ENCODE results near the gene FAR1. TPM values are rescaled to one million over a fixed set of nuclear protein-coding genes. Genes with fewer than 3 reads are reported as not detected.
"Not testable (repeated sequence)": the region's sequence is repeated elsewhere in the genome, so short reads cannot be mapped to it uniquely, and the experiment has no call there.

The FAR1 gene, protein sequence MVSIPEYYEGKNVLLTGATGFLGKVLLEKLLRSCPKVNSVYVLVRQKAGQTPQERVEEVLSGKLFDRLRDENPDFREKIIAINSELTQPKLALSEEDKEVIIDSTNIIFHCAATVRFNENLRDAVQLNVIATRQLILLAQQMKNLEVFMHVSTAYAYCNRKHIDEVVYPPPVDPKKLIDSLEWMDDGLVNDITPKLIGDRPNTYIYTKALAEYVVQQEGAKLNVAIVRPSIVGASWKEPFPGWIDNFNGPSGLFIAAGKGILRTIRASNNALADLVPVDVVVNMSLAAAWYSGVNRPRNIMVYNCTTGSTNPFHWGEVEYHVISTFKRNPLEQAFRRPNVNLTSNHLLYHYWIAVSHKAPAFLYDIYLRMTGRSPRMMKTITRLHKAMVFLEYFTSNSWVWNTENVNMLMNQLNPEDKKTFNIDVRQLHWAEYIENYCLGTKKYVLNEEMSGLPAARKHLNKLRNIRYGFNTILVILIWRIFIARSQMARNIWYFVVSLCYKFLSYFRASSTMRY
- total RNA-seq (10 to 100 TPM; 51.0 to 69.2 TPM), polyA plus RNA-seq (ENCODE audit: insufficient read length in 6 of 6) (100 to 1,000 TPM in 3 of 6 donors, 10 to 100 TPM in 3; 93.8 to 112 (median 100) TPM)
- long read RNA-seq, donor 1, full-length matches to known transcripts: 26 of 53 reads
- long read RNA-seq, donor 1, partial matches to known transcripts: 27 of 53 reads
- long read RNA-seq, donor 1, other reads (novel, unspliced or antisense): 0 of 53 reads
- long read RNA-seq, donor 2, full-length matches to known transcripts: 30 of 43 reads
- long read RNA-seq, donor 2, partial matches to known transcripts: 13 of 43 reads
- long read RNA-seq, donor 2, other reads (novel, unspliced or antisense): 0 of 43 reads
- long read RNA-seq, donor 3, full-length matches to known transcripts: 17 of 17 reads
- long read RNA-seq, donor 3, partial matches to known transcripts: 0 of 17 reads
- long read RNA-seq, donor 3, other reads (novel, unspliced or antisense): 0 of 17 reads
- long read RNA-seq, donor 4, partial matches to known transcripts: 1 of 1 reads
- long read RNA-seq, donor 4, other reads (novel, unspliced or antisense): 0 of 1 reads
- long read RNA-seq, donor 5, full-length matches to known transcripts: 31 of 31 reads
- long read RNA-seq, donor 5, partial matches to known transcripts: 0 of 31 reads
- long read RNA-seq, donor 5, other reads (novel, unspliced or antisense): 0 of 31 reads
- long read RNA-seq, donor 6, full-length matches to known transcripts: 16 of 21 reads
- long read RNA-seq, donor 6, partial matches to known transcripts: 5 of 21 reads
- long read RNA-seq, donor 6, other reads (novel, unspliced or antisense): 0 of 21 reads
- long read RNA-seq, donor 7, full-length matches to known transcripts: 12 of 12 reads
- long read RNA-seq, donor 7, partial matches to known transcripts: 0 of 12 reads
- long read RNA-seq, donor 7, other reads (novel, unspliced or antisense): 0 of 12 reads
- long read RNA-seq, donor 8, full-length matches to known transcripts: 22 of 34 reads
- long read RNA-seq, donor 8, partial matches to known transcripts: 12 of 34 reads
- long read RNA-seq, donor 8, other reads (novel, unspliced or antisense): 0 of 34 reads
- long read RNA-seq, donor 9: 0 reads
- long read RNA-seq, donor 10, full-length matches to known transcripts: 2 of 6 reads
- long read RNA-seq, donor 10, partial matches to known transcripts: 3 of 6 reads
- long read RNA-seq, donor 10, other reads (novel, unspliced or antisense): 1 of 6 reads
- long read RNA-seq, donor 11, full-length matches to known transcripts: 21 of 21 reads
- long read RNA-seq, donor 11, partial matches to known transcripts: 0 of 21 reads
- long read RNA-seq, donor 11, other reads (novel, unspliced or antisense): 0 of 21 reads
- long read RNA-seq, donor 12, full-length matches to known transcripts: 18 of 18 reads
- long read RNA-seq, donor 12, partial matches to known transcripts: 0 of 18 reads
- long read RNA-seq, donor 12, other reads (novel, unspliced or antisense): 0 of 18 reads

DNA sequence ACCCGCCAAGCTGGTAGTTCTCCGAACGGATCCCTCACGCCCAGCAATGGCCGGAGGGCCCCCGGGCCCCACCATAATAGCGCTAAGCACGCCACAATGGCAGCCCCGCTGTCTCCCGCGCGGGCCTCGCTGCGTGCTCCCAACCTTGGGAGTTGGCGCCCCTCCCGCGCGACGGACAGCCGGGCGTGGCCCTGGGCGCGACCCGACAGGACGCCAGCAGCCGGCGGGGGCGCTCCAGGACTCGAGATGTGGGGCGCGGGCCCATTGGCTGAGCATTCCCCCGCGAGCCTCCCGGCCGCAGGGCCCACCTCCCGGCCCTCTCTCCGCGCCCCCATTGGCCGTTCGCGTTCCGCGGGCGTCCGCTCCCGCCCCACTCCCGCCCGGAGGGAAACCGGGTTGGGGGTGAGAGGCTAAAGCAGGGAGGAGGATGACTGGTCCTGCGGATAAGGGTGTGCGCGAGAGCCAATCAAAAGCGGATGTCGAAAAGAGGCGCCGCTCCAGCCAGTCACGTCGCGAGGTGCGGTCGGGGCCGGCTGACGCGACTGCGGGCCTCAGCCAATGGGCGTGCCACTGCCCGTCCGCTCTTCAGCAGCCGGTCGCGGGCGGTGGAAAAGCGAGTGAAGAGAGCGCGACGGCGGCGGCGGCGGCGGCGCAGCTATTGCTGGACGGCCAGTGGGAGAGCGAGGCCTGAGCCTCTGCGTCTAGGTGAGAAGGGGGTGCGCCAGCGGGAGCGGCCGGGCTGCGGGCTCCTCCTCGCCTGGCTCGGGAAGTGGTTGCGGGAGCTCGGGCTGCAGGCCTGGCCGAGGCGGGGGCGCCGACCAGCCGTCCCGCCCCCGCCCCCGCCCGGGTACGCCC, at the start of gene FAR1:
Gene FAR1, plus strand, starts transcription at position 567 of the 855 bp plus-strand sequence. CDS start 26,098 bp downstream, outside the sequence.
- DNase-seq (peak; percentile 98 to 100 (median 99)), ATAC-seq (peak; percentile 97)
- Histone ChIP-seq H3K4me3 (peak within 1 kb of the TSS; percentile 88 to 97), H3K4me1 (peaks cover 12 to 48% of the 10 kb centered on the region in 2 donors), H3K27ac (peak within 1 kb of the TSS; percentile 91 to 97), H3K9me3 (no peaks in the 10 kb centered on the region), H3K27me3 (no peaks in the 10 kb centered on the region), H3K36me3 (no peaks in the 10 kb centered on the region)
- intact Hi-C loops (cut with DNase I): no loop called here
- TF ChIP-seq, protein P1, sequence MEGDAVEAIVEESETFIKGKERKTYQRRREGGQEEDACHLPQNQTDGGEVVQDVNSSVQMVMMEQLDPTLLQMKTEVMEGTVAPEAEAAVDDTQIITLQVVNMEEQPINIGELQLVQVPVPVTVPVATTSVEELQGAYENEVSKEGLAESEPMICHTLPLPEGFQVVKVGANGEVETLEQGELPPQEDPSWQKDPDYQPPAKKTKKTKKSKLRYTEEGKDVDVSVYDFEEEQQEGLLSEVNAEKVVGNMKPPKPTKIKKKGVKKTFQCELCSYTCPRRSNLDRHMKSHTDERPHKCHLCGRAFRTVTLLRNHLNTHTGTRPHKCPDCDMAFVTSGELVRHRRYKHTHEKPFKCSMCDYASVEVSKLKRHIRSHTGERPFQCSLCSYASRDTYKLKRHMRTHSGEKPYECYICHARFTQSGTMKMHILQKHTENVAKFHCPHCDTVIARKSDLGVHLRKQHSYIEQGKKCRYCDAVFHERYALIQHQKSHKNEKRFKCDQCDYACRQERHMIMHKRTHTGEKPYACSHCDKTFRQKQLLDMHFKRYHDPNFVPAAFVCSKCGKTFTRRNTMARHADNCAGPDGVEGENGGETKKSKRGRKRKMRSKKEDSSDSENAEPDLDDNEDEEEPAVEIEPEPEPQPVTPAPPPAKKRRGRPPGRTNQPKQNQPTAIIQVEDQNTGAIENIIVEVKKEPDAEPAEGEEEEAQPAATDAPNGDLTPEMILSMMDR (IDR thresholded peaks at IDR 0.05): peak; percentile 54 to 82

DNA sequence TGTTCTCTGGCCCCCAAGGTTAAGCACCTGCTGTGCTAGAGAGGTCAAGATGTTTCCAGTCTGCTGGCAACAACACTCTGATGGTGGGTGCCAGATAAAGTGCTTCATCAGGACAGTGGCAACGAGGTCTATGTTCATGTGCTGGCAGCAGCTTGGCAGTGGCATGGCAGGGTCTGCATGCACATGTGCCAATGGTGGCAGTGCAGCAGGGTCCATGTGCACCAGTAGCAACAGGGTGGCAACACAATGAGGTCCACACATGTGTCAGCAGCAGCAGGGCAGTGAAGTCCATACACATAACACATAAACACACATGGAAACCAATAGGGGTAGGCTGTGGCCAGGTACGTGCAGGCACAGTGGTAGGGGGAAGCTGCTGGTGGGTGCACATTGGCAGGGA, 48.4 kb upstream of the FAR1 start:
- Histone ChIP-seq H3K36me3 (no peaks in the 10 kb centered on the region), H3K27ac (no peak overlapping the region), H3K27me3 (no peaks in the 10 kb centered on the region), H3K4me1 (no peaks in the 10 kb centered on the region), H3K4me3 (no peak overlapping the region), H3K9me3 (peaks cover 0 to 29% of the 10 kb centered on the region in 2 donors)
- DNase-seq (no peak), ATAC-seq (no peak)
- intact Hi-C loops (cut with DNase I): no loop called here
- TF ChIP-seq, protein P1 (IDR thresholded peaks at IDR 0.05): no peak

DNA sequence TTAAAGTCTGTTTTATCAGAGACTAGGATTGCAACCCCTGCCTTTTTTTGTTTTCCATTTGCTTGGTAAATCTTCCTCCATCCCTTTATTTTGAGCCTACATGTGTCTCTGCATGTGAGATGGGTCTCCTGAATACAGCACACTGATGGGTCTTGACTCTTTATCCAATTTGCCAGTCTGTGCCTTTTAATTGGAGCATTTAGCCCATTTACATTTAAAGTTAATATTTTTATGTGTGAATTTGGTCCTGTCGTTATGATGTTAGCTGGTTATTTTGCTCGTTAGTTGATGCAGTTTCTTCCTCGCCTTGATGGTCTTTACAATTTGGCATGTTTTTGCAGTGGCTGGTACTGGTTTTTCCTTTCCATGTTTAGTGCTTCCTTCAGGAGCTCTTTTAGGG, 41.6 kb upstream of the FAR1 start:
- DNase-seq; H3K36me3 ChIP-seq; H3K4me1 ChIP-seq; H3K27ac ChIP-seq; ATAC-seq; intact Hi-C loops (cut with DNase I); H3K9me3 ChIP-seq; H3K4me3 ChIP-seq; H3K27me3 ChIP-seq: not testable (repeated sequence)

DNA sequence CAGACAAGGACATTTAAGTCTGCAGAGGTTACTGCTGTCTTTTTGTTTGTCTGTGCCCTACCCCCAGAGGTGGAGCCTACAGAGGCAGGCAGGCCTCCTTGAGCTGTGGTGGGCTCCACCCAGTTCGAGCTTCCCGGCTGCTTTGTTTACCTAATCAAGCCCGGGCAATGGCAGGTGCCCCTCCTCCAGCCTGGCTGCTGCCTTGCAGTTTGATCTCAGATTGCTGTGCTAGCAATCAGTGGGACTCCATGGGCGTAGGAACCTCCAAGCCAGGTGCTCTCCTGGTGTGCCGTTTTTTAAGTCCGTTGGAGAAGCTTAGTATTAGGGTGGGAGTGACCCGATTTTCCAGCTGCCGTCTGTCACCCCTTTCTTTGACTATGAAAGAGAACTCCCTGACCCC, 39.8 kb upstream of the FAR1 start:
- H3K4me3 ChIP-seq; DNase-seq; H3K27ac ChIP-seq; H3K9me3 ChIP-seq; H3K27me3 ChIP-seq; ATAC-seq; H3K4me1 ChIP-seq; intact Hi-C loops (cut with DNase I); H3K36me3 ChIP-seq: not testable (repeated sequence)

DNA sequence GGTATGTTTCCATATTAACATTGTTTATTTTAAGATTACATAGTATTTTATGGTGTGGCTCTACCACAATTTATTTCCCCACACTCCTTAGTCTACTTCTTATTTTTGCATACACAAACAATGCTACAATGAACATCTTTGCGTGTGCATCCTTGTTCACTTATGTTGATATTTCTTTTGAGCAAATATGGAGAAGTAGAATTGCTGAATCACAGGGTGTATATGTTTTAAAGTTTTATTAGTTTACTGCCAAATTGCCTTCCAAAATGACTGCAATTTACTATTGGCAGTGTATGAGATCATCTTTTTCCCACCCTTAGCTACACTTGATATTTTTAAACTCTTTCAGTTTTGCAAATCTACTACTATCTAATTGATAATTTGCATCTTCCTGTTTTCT, 38.7 kb upstream of the FAR1 start:
- intact Hi-C loops (cut with DNase I): no loop called here
- TF ChIP-seq, protein P1 (IDR thresholded peaks at IDR 0.05): no peak
- no peak overlapping the region for H3K27ac ChIP-seq
- H3K36me3 ChIP-seq: no peaks in the 10 kb centered on the region
- H3K27me3 ChIP-seq: peaks cover 0 to 4% of the 10 kb centered on the region in 2 donors
- no peak for ATAC-seq
- DNase-seq: no peak
- H3K9me3 ChIP-seq: no peaks in the 10 kb centered on the region
- H3K4me1 ChIP-seq: no peaks in the 10 kb centered on the region
- no peak overlapping the region for H3K4me3 ChIP-seq

Data from left lung (tissue), 14 donors.